ENCODE measurements around the gene VIPR2.
"Not testable (repeated sequence)": the region's sequence is repeated elsewhere in the genome, so short reads cannot be mapped to it uniquely, and the experiment has no call there.

The VIPR2 gene

GRCh38 chr7:159166530-159166929, 21.9 kb upstream of the VIPR2 start:
- H3K27ac ChIP-seq (ENCODE audit: low read length), result 0 out of 2 replicates have a peak overlapping the region, but pooled peaks have one; percentile 42
- no peaks in the 10 kb centered on the region for H3K27me3 ChIP-seq (ENCODE audit: insufficient read depth, low read length, poor library complexity)
- H4K20me1 ChIP-seq (ENCODE audit: insufficient read depth, low read length), result no peaks in the 10 kb centered on the region
- ATAC-seq (ENCODE audit: insufficient read depth, low read depth), result no peak
- peaks cover 4% of the 10 kb centered on the region; the same call in 1 of the 2 replicates for H3K4me1 ChIP-seq (ENCODE audit: insufficient read depth, low read length)
- TF ChIP-seq EZH2 (IDR thresholded peaks at IDR 0.05; ENCODE audit: borderline replicate concordance, low read depth, low read length, severe bottlenecking) (no peak), CTCF (IDR thresholded peaks at IDR 0.05; ENCODE audit: borderline replicate concordance, extremely low read depth, low read length, poor library complexity, severe bottlenecking) (no peak)
- no peak overlapping the region for H3K4me2 ChIP-seq (ENCODE audit: insufficient read depth, low read length)
- no peak for DNase-seq
- H3K4me3 ChIP-seq (ENCODE audit: low read depth in 1 of 2, low read length in 2 of 2), result no peak overlapping the region; a peak in 1 of 4 replicates
- peak overlapping the region; percentile 54; the same call in 1 of the 2 replicates for H2AFZ ChIP-seq (ENCODE audit: low read depth, low read length)
- H3K36me3 ChIP-seq (ENCODE audit: insufficient read depth, low read length), result no peaks in the 10 kb centered on the region
- no peaks in the 10 kb centered on the region for H3K79me2 ChIP-seq (ENCODE audit: insufficient read depth, low read length)
- no peak overlapping the region for H3K9ac ChIP-seq (ENCODE audit: low read depth, low read length)
- H3K9me3 ChIP-seq (ENCODE audit: insufficient read depth, low read length, severe bottlenecking), result peaks cover 15% of the 10 kb centered on the region

DNA sequence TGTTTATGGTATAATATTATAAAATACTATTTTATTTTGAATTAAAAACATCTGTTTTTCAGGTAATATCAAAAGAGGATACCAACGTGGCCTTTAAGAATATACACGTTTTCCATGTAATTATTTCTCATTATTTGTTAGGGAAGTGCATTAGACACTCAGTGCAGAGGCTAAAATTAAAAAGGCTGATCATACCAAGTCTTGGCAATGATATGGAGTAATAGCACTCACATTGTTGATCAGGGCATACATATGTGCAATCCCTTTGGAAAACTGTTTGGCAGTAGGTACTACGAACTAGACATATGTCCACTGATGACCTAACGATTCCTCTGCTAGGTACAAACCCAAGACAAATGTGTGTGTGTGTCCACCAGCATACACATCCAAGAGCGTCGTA, 20.7 kb upstream of the VIPR2 start:
- Histone ChIP-seq H3K9me3 (ENCODE audit: insufficient read depth, low read length, severe bottlenecking) (peaks cover 8% of the 10 kb centered on the region), H3K9ac (ENCODE audit: low read depth, low read length) (no peak overlapping the region), H2AFZ (ENCODE audit: low read depth, low read length) (no peak overlapping the region), H3K4me2 (ENCODE audit: insufficient read depth, low read length) (no peak overlapping the region), H4K20me1 (ENCODE audit: insufficient read depth, low read length) (no peaks in the 10 kb centered on the region), H3K79me2 (ENCODE audit: insufficient read depth, low read length) (no peaks in the 10 kb centered on the region), H3K27me3 (ENCODE audit: insufficient read depth, low read length, poor library complexity) (no peaks in the 10 kb centered on the region), H3K27ac (ENCODE audit: low read length) (no peak overlapping the region), H3K36me3 (ENCODE audit: insufficient read depth, low read length) (no peaks in the 10 kb centered on the region), H3K4me1 (ENCODE audit: insufficient read depth, low read length) (peaks cover 4% of the 10 kb centered on the region; the same call in 1 of the 2 replicates), H3K4me3 (ENCODE audit: low read depth in 1 of 2, low read length in 2 of 2) (no peak overlapping the region)
- DNase-seq (no peak), ATAC-seq (ENCODE audit: insufficient read depth, low read depth) (no peak)
- TF ChIP-seq EZH2 (IDR thresholded peaks at IDR 0.05; ENCODE audit: borderline replicate concordance, low read depth, low read length, severe bottlenecking) (no peak), CTCF (IDR thresholded peaks at IDR 0.05; ENCODE audit: borderline replicate concordance, extremely low read depth, low read length, poor library complexity, severe bottlenecking) (no peak)

GRCh38 chr7:159163703-159164301, 19.1 kb upstream of the VIPR2 start:
- not testable (repeated sequence) for H3K36me3 ChIP-seq (ENCODE audit: insufficient read depth, low read length); H3K27me3 ChIP-seq (ENCODE audit: insufficient read depth, low read length, poor library complexity); H3K4me2 ChIP-seq (ENCODE audit: insufficient read depth, low read length); H4K20me1 ChIP-seq (ENCODE audit: insufficient read depth, low read length); H3K79me2 ChIP-seq (ENCODE audit: insufficient read depth, low read length); H2AFZ ChIP-seq (ENCODE audit: low read depth, low read length); DNase-seq; H3K4me3 ChIP-seq (ENCODE audit: low read depth in 1 of 2, low read length in 2 of 2); H3K27ac ChIP-seq (ENCODE audit: low read length); H3K9ac ChIP-seq (ENCODE audit: low read depth, low read length); ATAC-seq (ENCODE audit: insufficient read depth, low read depth); H3K9me3 ChIP-seq (ENCODE audit: insufficient read depth, low read length, severe bottlenecking)
- peaks cover 14% of the 10 kb centered on the region for H3K4me1 ChIP-seq (ENCODE audit: insufficient read depth, low read length)

- not testable (repeated sequence) for H3K36me3 ChIP-seq (ENCODE audit: insufficient read depth, low read length); H3K4me3 ChIP-seq (ENCODE audit: low read depth in 1 of 2, low read length in 2 of 2); H3K4me2 ChIP-seq (ENCODE audit: insufficient read depth, low read length); H4K20me1 ChIP-seq (ENCODE audit: insufficient read depth, low read length); ATAC-seq (ENCODE audit: insufficient read depth, low read depth); H3K9ac ChIP-seq (ENCODE audit: low read depth, low read length); H3K27ac ChIP-seq (ENCODE audit: low read length); H2AFZ ChIP-seq (ENCODE audit: low read depth, low read length); H3K79me2 ChIP-seq (ENCODE audit: insufficient read depth, low read length); DNase-seq; H3K9me3 ChIP-seq (ENCODE audit: insufficient read depth, low read length, severe bottlenecking); H3K27me3 ChIP-seq (ENCODE audit: insufficient read depth, low read length, poor library complexity)
- H3K4me1 ChIP-seq (ENCODE audit: insufficient read depth, low read length), result peaks cover 19% of the 10 kb centered on the region
Observed at GRCh38 chr7:159162050-159162626, 17.5 kb upstream of the VIPR2 start.
